HFFc6 (cell line): ENCODE measurements around the gene TPSG1. TPM values are rescaled to one million over a fixed set of nuclear protein-coding genes. Genes with fewer than 3 reads are reported as not detected.
A peak's percentile ranks its signal among the peaks of the same experiment; 100 is the strongest.
"Not testable (repeated sequence)": the region's sequence is repeated elsewhere in the genome, so short reads cannot be mapped to it uniquely, and the experiment has no call there.

Experiments
- DNase-seq: peaks from one replicate; pipeline ENCODE4 v3.0.0-alpha.2; 2018
- H3K27ac Mint-ChIP-seq: 2 replicates; pipeline ENCODE4 v1.8.0; 2020; ENCODE audit warnings: mild to moderate bottlenecking, mixed read lengths
- H3K27me3 Mint-ChIP-seq: 2 replicates; pipeline ENCODE4 v1.8.0; 2021; ENCODE audit warnings: mild to moderate bottlenecking, moderate library complexity, mixed read lengths; ENCODE audit not compliant: insufficient read depth
- H3K36me3 Mint-ChIP-seq: 2 replicates; pipeline ENCODE4 v1.8.0; 2021; ENCODE audit warnings: low read depth, mixed read lengths
- H3K4me1 Mint-ChIP-seq: 2 replicates; pipeline ENCODE4 v1.8.0; 2020; ENCODE audit warnings: low read depth, mixed read lengths
- H3K4me3 Mint-ChIP-seq: 2 replicates; pipeline ENCODE4 v1.8.0; 2020; ENCODE audit warnings: mild to moderate bottlenecking, moderate library complexity, mixed read lengths
- H3K9me3 Mint-ChIP-seq: 2 replicates; pipeline ENCODE4 v1.8.0; 2020; ENCODE audit warnings: mild to moderate bottlenecking, mixed read lengths
- total RNA-seq, 6 experiments: library from RNA; stranded (reverse); fragmentation: NEBNext Ultra II Directional; extraction: Animal tissue kit (Norgen Biotek cat#: 25700); gene quantifications; 2 replicates in 1 of 6; 3 replicates in 5 of 6; pipeline ENCODE4 v1.2.3, GENCODE V29; 2021
- TF ChIP-seq, protein P1 (sequence below): fragments of 200-600 bp; sonication (generic); IDR thresholded peaks from 2 replicates; pipeline ENCODE4 v1.5.0; 2021; ENCODE audit warnings: antibody characterized with exemption, mild to moderate bottlenecking

The TPSG1 gene
- total RNA-seq, 6 experiments from 2014 or later: 0.23 TPM; not detected in 5

DNA sequence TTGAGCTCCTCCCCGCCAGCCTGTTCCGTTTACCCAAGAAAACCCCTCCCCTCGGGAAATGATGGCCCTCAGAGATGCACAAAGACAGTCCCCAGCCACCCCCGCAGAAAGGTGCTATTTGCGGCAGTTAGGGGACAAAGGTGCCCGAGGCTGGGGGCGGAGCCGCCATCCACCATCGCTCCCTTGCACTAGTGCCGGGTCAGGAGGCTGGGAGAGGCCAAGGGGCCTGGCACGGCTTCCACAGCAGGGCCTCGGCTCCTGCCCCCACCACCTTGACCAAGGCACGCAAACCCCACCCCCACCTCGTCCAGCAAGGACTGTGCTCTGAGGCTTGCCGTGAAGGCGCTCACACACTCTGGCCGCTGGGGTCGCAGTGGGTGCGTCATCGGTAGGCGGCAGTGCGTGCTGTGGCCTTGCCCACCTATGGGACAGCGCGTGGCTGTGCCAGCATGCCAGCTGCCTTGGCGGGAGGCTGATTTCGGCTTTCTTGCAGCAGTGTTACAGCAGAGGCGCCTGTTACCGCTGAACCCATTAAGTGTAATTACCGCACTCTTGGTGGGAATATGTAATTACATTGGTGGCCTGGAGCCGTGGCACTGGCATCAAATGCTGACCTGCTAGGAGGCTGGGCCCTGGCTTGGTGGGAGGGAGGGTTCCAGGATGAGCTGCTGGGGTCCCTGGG is 31.8 kb downstream of the TPSG1 start:
- H3K27me3 Mint-ChIP-seq: 0 out of 2 replicates have a peak, but pooled peaks cover 2% of the 10 kb centered on the region
- no peak overlapping the region for H3K27ac Mint-ChIP-seq
- no peaks in the 10 kb centered on the region for H3K4me1 Mint-ChIP-seq
- TF ChIP-seq, protein P1, sequence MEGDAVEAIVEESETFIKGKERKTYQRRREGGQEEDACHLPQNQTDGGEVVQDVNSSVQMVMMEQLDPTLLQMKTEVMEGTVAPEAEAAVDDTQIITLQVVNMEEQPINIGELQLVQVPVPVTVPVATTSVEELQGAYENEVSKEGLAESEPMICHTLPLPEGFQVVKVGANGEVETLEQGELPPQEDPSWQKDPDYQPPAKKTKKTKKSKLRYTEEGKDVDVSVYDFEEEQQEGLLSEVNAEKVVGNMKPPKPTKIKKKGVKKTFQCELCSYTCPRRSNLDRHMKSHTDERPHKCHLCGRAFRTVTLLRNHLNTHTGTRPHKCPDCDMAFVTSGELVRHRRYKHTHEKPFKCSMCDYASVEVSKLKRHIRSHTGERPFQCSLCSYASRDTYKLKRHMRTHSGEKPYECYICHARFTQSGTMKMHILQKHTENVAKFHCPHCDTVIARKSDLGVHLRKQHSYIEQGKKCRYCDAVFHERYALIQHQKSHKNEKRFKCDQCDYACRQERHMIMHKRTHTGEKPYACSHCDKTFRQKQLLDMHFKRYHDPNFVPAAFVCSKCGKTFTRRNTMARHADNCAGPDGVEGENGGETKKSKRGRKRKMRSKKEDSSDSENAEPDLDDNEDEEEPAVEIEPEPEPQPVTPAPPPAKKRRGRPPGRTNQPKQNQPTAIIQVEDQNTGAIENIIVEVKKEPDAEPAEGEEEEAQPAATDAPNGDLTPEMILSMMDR: no peak
- H3K36me3 Mint-ChIP-seq: no peaks in the 10 kb centered on the region
- no peak overlapping the region for H3K4me3 Mint-ChIP-seq
- DNase-seq: no peak
- no peaks in the 10 kb centered on the region for H3K9me3 Mint-ChIP-seq

DNA sequence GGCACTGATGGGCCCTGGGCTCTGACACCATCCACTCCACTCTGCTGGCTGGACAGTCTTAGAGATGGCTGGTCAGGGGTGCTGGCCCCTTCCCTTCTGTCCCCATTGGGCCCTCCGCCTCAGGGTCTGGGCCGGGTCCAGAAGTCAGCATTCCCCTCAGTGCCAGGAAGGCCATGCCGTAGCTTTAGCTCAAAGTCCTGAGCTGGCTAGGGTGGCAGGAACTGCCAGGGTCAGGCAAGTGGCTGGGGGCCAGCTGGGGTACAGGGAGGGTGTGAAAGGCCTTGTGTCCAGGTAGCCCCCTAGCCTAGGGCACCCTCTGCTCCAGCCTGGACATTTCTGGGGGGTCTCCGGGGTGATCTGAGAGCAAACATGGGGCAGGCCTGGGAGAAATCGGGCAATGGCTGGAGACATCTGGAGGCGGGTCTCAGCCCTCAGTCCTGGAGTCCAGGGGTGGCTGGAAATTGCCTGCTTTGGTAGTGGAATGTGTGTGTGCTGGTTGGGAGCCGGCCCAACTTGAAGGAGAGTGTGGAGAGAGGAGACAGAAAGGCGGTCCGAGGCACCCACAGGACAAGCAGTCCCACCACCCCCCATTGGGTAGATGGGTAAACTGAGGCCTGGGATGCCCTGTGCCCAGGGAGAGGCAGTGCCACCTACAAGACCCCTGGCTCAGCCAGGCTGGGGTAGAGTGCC is 32.5 kb downstream of the TPSG1 start:
- Mint-ChIP-seq H3K27me3 (0 out of 2 replicates have a peak, but pooled peaks cover 2% of the 10 kb centered on the region), H3K4me3 (no peak overlapping the region), H3K27ac (no peak overlapping the region), H3K4me1 (no peaks in the 10 kb centered on the region), H3K9me3 (no peaks in the 10 kb centered on the region), H3K36me3 (no peaks in the 10 kb centered on the region)
- TF ChIP-seq, protein P1: no peak
- DNase-seq: no peak

DNA sequence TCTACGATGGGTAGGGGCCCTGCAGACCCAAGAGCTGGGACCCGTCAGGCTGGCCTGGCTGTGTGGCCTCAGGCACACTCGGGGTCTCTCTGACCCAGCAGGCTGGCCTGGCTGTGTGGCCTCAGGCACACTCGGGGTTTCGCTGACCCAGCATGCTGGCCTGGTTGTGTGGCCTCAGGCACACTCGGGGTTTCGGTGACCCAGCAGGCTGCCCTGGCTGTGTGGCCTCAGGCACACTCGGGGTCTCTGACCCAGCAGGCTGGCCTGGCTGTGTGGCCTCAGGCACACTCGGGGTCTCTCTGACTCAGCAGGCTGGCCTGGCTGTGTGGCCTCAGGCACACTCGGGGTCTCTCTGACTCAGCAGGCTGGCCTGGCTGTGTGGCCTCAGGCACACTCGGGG is 34.3 kb downstream of the TPSG1 start:
- H3K27ac Mint-ChIP-seq, H3K36me3 Mint-ChIP-seq, H3K27me3 Mint-ChIP-seq, DNase-seq, H3K4me1 Mint-ChIP-seq, H3K4me3 Mint-ChIP-seq, H3K9me3 Mint-ChIP-seq: not testable (repeated sequence)

DNA sequence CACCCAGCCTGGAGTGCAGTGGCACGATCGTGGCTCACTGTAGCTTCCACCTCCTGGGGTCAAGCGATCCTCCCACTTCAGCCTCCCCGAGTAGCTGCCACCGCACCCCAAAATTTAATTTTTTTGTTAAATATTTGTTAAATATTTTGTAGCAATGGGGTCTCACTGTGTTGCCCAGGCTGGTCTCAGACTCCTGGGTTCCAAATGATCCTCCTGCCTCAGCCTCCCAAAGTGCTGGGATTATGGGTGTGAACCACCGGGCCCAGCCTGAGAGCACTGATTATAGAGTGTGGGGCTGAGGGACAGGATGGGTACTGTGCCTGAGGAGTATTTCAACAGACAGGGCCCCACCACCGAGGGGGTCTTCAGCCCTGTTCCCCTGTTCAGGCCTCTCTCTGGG is 35.6 kb downstream of the TPSG1 start:
- H3K36me3 Mint-ChIP-seq: no peaks in the 10 kb centered on the region
- no peak overlapping the region for H3K27ac Mint-ChIP-seq
- H3K27me3 Mint-ChIP-seq: peaks cover 2% of the 10 kb centered on the region
- H3K9me3 Mint-ChIP-seq: no peaks in the 10 kb centered on the region
- TF ChIP-seq, protein P1: no peak
- DNase-seq: no peak
- no peaks in the 10 kb centered on the region for H3K4me1 Mint-ChIP-seq
- no peak overlapping the region for H3K4me3 Mint-ChIP-seq

DNA sequence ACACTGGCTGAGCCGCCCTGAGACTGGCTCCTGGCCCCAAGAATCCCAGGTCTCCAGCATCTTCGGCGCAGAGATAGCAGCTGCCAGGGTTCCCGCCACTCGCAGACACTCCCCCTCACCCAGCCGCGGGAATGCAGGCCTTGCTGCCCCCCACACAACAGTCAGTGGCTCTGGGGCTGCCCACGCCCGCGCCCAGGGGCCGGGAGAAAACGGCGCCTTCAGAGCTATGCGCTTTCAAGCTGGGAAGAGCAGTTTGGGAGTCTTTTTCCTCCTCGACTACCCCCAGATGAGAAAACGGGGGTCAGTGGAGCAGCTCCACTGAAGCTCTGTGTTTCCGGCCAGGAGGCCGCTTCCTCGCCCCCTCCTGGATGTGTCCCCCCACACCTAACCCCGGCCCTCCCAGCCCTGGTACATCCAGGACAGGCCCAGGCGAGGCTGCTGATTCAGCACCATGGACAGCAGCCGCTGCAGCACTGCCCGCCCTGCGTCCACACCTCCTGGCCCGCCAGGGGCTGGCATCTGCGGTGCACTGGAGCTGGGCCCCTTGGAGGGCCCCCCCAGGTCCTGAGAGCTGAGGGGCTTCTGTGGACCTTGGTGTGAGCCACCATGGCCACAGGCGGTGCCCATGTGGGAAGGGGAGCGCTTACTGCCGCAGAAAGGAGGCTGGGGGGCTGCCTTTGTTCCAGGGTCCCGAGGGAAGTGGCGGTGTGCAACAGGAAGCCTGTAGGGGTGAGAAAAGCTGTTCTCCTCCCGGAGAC is 36.5 kb downstream of the TPSG1 start:
- TF ChIP-seq, protein P1: no peak
- no peaks in the 10 kb centered on the region for H3K4me1 Mint-ChIP-seq
- no peak overlapping the region for H3K27ac Mint-ChIP-seq
- no peaks in the 10 kb centered on the region for H3K9me3 Mint-ChIP-seq
- peak; percentile 16 for DNase-seq
- H3K27me3 Mint-ChIP-seq: peaks cover 2% of the 10 kb centered on the region
- no peaks in the 10 kb centered on the region for H3K36me3 Mint-ChIP-seq
- H3K4me3 Mint-ChIP-seq: no peak overlapping the region

DNA sequence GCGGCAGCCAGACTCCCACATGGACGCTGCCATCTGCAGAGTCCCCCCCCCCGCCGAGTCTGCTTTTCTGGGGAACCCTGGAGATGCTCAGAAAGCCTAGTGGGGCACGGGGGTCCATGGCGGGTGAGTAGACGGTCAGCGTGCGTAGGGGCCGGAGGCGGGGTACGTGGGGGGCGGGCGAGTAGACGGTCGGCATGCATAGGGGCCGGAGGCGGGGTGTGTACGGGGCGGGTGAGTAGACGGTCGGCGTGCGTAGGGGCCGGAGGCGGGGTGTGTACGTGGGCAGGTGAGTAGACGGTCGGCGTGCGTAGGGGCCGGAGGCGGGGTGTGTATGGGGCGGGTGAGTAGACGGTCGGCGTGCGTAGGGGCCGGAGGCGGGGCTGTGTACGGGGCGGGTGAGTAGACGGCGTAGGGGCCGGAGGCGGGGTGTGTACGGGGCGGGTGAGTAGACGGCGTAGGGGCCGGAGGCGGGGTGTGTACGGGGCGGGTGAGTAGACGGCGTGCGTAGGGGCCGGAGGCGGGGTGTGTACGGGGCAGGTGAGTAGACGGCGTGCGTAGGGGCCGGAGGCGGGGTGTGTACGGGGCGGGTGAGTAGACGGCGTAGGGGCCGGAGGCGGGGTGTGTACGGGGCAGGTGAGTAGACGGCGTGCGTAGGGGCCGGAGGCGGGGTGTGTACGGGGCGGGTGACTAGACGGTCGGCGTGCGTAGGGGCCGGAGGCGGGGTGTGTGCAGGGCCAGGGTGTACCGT is 39.4 kb downstream of the TPSG1 start:
- H3K9me3 Mint-ChIP-seq, H3K27me3 Mint-ChIP-seq, H3K27ac Mint-ChIP-seq, H3K36me3 Mint-ChIP-seq, DNase-seq, H3K4me3 Mint-ChIP-seq, H3K4me1 Mint-ChIP-seq: not testable (repeated sequence)
